HL-60/S4 treated with retinoic acid at 250 ng/mL for 4 days and 3 days (cell line): ENCODE measurements around the gene MALRD1.
"Not testable (repeated sequence)": the region's sequence is repeated elsewhere in the genome, so short reads cannot be mapped to it uniquely, and the experiment has no call there.

Experiments used
- in situ Hi-C: fragments of 300-500 bp; cut with MboI; formaldehyde crosslinking; loops from 2 replicates; pipeline ENCODE4 v1.7.0; 2022; ENCODE audit warnings: low sequenced_read_pairs

The MALRD1 gene

DNA sequence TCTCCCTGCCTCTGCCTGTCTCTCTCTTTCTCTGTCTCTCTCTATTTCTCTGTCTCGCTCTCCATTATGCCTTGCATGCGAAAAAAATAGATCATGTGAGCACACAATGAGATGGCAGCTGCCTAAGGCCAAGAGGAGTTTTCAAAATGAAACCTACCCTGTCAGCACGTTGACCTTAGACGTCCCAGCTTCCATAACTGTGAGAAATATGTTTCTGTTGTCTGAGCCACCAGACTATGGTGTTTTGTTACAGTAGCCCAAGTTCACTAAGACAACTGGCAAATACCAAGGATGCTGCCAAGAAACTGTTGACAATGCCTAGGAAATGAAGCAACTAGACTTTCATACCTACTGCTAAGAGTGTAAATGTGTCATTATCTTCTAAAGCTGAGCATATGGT lies 697.1 kb downstream of the MALRD1 start:
- in situ Hi-C loops: no loop called here

DNA sequence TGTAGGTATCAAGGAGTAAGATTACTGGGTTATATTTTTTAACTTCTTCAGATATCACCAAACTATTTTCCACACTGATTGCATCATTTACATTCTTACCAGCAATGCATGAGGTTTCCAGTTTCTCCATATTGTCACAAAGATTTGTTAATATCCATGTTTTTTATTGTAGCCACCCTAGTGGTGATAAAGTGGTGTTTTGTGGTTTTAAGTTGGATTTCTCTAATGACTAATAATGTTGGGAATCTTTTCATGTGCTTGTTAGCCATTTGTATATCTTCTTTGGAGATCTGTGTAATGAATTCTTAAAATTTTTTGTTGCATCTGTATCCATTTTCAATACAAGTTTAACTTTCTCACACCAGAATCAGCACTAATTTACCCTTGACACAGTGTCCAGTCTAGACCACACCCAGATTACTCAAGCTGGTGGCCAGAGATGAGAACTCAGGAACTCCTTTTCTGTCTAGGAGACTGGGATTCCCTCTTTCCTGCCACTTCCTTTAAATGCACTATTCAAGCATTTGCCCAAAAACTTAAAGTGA lies 700.7 kb downstream of the MALRD1 start:
- in situ Hi-C loops: no loop called here

DNA sequence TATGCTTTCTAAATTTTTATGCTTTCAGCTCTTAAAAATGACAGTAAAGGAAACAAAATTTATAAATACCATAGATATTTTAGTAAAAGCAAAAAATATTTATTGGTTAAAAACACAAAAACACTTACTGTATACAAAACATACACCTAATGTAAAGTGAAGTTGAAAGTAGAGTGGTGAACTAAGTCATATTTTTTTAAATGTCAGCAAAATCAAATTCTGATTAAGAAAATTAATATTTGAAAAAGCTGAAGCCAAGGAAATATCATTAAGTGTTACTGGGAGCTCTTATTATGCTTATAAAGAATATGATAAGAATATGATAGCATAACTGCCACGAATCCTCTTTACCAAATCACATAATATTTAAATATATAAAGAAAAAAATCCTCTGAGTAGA lies 702.4 kb downstream of the MALRD1 start:
- in situ Hi-C loops: no loop called here

DNA sequence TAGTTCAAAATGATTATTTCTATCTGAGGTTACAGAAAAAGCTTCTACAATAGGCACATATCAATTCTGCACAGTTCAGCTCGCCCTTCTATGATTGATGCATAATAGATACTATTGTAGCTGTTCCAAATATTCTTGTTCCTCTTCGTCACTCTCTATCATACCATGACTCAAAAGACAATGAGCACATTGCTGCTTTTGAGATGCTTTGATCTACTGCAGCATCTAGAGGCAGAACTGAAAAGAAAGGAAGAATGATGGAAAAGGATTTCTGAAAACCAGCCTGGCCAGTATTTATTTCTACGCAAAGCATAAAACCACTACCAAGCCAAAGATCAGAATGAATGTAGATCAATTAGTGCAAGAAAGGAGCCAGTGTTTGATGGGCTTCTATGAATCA lies 708.3 kb downstream of the MALRD1 start:
- in situ Hi-C loops: no loop called here

DNA sequence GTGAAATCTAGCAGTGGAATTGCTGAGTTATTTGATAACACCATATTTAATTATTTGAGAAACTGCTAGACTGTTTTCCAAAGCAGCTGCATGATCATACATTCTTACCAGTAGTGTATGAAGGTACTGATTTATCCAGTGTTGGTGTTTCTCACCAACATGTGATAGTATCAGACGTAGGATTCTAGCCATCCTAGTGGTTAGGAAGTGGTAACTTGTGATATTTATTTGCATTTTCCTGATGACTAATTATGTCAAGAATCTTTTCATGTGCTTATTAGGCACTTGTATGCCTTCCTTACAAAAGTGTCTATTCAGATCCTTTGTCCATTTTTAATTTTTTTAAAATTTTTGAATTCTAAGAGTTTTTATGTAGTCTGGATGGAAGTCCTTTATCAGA lies 713.4 kb downstream of the MALRD1 start:
- in situ Hi-C loops: no loop called here

DNA sequence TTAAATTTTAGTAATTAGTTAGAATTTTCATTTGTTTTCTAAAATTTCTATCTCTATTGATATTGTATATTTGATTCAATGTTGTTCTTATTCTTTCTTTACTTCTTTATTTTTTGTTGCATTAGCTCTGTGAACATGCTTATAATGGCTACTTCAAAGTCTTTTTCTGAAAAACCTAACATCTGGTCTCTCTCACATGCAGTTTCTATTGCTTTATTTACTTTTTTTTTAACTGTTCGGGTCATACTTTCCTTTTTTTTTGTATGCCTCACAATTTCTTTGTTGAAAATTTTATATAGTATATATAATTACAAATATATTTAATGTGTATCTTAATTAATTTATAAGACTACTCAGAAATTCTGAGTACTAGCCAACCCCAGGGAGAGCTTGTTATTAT lies 715.5 kb downstream of the MALRD1 start:
- in situ Hi-C loops: no loop called here

DNA sequence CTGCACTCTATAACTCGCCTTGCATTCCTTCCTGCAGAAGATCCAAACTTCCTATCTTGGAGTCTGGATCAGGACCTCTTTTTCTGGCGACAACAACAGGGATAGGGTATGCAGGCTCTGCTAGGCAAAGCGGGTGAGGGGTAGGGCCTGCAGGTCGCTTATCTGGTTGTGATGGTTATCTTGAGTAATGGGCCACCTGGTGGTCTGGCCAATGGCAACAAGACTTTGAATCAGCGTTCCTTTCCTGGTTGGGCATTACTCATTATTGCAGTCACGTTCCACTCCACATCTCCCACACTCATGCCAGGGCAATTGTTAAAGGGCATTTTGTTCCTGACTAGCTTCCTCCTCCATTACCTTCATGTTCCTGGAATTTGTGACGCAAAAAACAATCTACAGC lies 719.3 kb downstream of the MALRD1 start:
- in situ Hi-C loops: no loop called here

DNA sequence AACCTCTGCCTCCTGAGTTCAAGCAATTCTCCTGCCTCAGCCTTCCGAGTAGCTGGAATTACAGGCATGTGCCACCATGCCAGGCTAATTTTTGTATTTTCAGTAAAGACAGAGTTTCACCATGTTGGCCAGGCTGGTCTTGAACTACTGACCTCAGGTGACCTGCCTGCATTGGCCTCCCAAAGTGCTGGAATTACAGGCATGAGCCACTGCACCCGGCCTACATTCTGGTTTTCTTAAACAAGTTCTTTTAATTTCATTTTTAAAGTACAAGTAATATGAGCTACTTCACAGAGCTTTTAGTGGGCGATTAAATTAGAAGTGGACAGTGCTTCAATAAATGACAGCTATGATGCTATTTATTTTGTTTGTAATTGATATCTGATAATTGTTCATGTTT lies 721.2 kb downstream of the MALRD1 start:
- in situ Hi-C loops: not testable (repeated sequence)

DNA sequence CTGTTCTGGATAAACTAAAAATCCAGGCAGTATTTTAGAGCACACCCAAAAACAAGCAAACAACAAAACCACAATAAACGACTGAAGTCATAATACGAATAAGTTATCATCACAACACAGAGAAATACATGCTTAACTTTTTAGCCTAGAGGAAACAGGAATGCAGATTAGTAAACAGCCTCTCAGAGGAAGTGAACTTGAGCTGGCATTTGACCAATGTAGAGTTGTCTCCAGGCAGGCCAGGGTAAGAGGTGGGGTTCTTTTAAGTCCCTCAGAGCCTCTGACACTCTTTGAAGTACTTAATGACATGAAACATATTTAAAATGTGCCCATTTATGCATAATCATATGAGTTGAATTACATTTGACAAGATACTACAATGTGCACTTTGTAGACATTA lies 724.4 kb downstream of the MALRD1 start:
- in situ Hi-C loops: no loop called here

DNA sequence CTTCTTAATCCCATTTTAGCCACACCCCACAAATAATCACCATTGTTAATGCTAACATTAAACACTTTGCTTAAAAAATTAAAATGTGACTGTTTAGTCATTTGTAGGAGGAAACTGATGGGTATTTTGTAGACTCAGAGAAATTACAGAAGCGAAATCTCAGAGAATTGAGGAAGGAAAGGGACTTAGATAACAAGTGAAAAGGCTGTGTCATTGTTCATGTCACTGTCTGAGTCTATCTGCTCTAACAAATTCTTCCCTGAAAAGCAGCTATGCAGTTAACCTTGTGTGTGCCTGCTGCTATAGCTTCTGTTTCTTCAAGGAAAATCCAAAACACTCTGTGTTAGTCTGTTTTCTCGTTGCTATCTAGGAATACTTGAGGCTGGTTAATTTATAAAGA lies 726.7 kb downstream of the MALRD1 start:
- in situ Hi-C loops: no loop called here

DNA sequence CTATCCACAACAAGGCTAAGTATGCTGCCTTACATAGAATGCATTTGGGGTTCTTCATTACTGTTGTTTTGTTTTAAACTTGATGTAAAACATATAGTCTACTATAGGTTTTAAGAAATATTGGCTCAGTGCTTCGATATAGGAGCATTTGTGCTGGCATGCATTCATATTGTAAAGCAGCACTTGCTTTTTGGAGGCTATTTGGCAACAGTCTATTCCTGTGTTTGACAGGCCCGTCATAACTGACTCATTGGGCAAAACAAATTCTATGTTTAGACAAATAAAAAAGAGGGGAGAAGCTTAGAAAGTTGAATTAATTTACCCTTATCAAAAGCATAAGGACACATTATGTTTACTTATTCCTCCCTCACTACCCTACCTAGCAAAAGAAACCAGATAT lies 729.2 kb downstream of the MALRD1 start:
- in situ Hi-C loops: no loop called here

DNA sequence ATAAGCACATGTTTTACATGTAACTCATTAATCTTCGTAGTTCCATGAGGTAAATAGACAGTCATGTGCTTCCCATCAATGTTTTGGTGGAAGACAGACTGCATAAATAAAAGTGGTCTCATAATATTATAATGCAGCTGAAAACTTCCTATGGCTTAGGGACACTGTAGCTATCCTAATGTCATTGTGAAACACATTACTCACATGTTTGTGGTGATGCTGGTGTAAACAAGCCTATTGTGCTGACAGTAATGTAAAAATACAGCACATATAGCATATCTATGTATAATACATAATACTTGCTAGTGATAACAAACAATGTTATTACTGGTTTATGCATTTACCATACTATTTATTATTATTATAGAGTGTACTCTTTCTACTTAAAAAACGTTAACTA lies 730.4 kb downstream of the MALRD1 start:
- in situ Hi-C loops: no loop called here

DNA sequence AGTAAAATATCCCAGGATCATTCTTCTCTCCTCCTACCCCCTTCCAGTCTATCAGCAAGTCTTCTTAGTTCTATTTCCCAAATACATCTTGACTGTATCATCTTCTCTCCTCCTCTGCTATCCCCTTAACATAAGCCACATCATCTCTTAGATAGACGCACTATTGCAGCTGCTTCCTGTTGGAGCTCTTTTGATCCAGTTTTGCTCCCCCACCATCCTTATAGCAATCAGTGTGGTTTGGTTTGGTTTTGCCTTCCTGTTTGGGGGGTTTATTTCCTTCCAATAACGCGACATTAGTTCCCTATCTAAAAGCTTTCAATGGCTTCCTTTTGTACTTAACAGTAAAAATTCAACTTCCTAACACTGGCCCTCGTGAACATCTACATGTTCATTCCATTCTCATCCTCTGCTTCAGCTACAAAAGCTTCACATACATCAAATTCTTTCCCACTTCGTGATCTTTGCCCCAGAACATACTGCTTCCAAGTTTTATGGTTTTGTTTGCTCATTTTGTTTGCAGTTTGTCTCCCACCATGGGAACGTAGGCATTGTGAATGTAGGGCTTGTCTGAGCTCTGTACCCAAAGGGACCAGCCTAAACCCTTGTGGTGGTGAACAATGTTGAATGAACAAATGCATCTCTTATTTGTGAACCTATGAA lies 734.0 kb downstream of the MALRD1 start:
- in situ Hi-C loops: no loop called here

DNA sequence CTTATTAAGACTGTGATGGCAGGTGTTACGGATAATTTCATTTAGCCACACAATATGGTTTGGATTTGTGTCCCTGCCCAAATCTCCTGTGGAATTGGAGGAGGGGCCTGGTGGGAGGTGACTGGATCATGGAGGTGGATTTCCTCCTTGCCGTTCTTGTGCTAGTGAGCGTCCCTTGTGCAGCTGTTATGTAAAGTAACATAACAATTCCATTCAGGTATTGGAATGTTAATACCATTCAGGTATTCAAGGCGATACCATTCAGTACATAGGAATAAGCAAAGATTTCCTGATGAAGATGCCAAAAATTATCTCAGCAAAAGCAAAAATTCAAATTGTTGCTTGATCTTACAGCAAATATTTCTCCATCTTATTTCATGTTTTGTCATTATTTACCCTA lies 735.1 kb downstream of the MALRD1 start:
- in situ Hi-C loops: no loop called here
